ENCODE data around the gene SLBP.

Gene SLBP

GRCh38 chr4:1656132-1656531, 56.0 kb downstream of the SLBP start:
- H3K27ac ChIP-seq (ENCODE audit: low read depth in 2 of 2, low read length in 2 of 2): no peak overlapping the region

GRCh38 chr4:1655676-1656075, 56.4 kb downstream of the SLBP start:
- Histone ChIP-seq H3K4me1 (ENCODE audit: control insufficient read depth in 2 of 2, insufficient read depth in 2 of 2, low read length in 2 of 2) (no peaks in the 10 kb centered on the region), H3K27ac (ENCODE audit: low read depth in 2 of 2, low read length in 2 of 2) (no peak overlapping the region), H3K4me3 (ENCODE audit: low read length in 2 of 2) (no peak overlapping the region), H3K9ac (ENCODE audit: low read depth in 1 of 2, low read length in 2 of 2) (no peak overlapping the region), H3K27me3 (ENCODE audit: control insufficient read depth in 2 of 2, insufficient read depth in 2 of 2, low read length in 2 of 2) (no peaks in the 10 kb centered on the region), H3K36me3 (ENCODE audit: control insufficient read depth in 2 of 2, insufficient read depth in 2 of 2, low read length in 2 of 2) (no peaks in the 10 kb centered on the region), H3K9me3 (ENCODE audit: control insufficient read depth in 2 of 2, low read length in 2 of 2) (no peaks in the 10 kb centered on the region)

More at GRCh38 chr4:1656132-1656531, 56.0 kb downstream of the SLBP start:
- no peaks in the 10 kb centered on the region for H3K9me3 ChIP-seq (ENCODE audit: control insufficient read depth in 2 of 2, low read length in 2 of 2)
- no peaks in the 10 kb centered on the region for H3K4me1 ChIP-seq (ENCODE audit: control insufficient read depth in 2 of 2, insufficient read depth in 2 of 2, low read length in 2 of 2)
- H3K9ac ChIP-seq (ENCODE audit: low read depth in 1 of 2, low read length in 2 of 2): no peak overlapping the region
- no peaks in the 10 kb centered on the region for H3K27me3 ChIP-seq (ENCODE audit: control insufficient read depth in 2 of 2, insufficient read depth in 2 of 2, low read length in 2 of 2)
- no peak overlapping the region for H3K4me3 ChIP-seq (ENCODE audit: low read length in 2 of 2)
- no peaks in the 10 kb centered on the region for H3K36me3 ChIP-seq (ENCODE audit: control insufficient read depth in 2 of 2, insufficient read depth in 2 of 2, low read length in 2 of 2)

- Histone ChIP-seq H3K27me3 (ENCODE audit: control insufficient read depth in 2 of 2, insufficient read depth in 2 of 2, low read length in 2 of 2) (no peaks in the 10 kb centered on the region), H3K9me3 (ENCODE audit: control insufficient read depth in 2 of 2, low read length in 2 of 2) (no peaks in the 10 kb centered on the region), H3K9ac (ENCODE audit: low read depth in 1 of 2, low read length in 2 of 2) (no peak overlapping the region), H3K4me3 (ENCODE audit: low read length in 2 of 2) (no peak overlapping the region), H3K4me1 (ENCODE audit: control insufficient read depth in 2 of 2, insufficient read depth in 2 of 2, low read length in 2 of 2) (no peaks in the 10 kb centered on the region), H3K36me3 (ENCODE audit: control insufficient read depth in 2 of 2, insufficient read depth in 2 of 2, low read length in 2 of 2) (no peaks in the 10 kb centered on the region), H3K27ac (ENCODE audit: low read depth in 2 of 2, low read length in 2 of 2) (no peak overlapping the region)
Measured at GRCh38 chr4:1655081-1655480, 57.0 kb downstream of the SLBP start.

GRCh38 chr4:1654216-1654955, 57.7 kb downstream of the SLBP start:
- no peaks in the 10 kb centered on the region for H3K9me3 ChIP-seq (ENCODE audit: control insufficient read depth in 2 of 2, low read length in 2 of 2)
- no peak overlapping the region for H3K4me3 ChIP-seq (ENCODE audit: low read length in 2 of 2)
- no peaks in the 10 kb centered on the region for H3K27me3 ChIP-seq (ENCODE audit: control insufficient read depth in 2 of 2, insufficient read depth in 2 of 2, low read length in 2 of 2)
- H3K9ac ChIP-seq (ENCODE audit: low read depth in 1 of 2, low read length in 2 of 2): no peak overlapping the region
- no peaks in the 10 kb centered on the region for H3K36me3 ChIP-seq (ENCODE audit: control insufficient read depth in 2 of 2, insufficient read depth in 2 of 2, low read length in 2 of 2)
- H3K4me1 ChIP-seq (ENCODE audit: control insufficient read depth in 2 of 2, insufficient read depth in 2 of 2, low read length in 2 of 2): no peaks in the 10 kb centered on the region
- no peak overlapping the region for H3K27ac ChIP-seq (ENCODE audit: low read depth in 2 of 2, low read length in 2 of 2)

GRCh38 chr4:1653776-1654175, 58.3 kb downstream of the SLBP start:
- no peaks in the 10 kb centered on the region for H3K27me3 ChIP-seq (ENCODE audit: control insufficient read depth in 2 of 2, insufficient read depth in 2 of 2, low read length in 2 of 2)
- H3K9ac ChIP-seq (ENCODE audit: low read depth in 1 of 2, low read length in 2 of 2): no peak overlapping the region
- H3K9me3 ChIP-seq (ENCODE audit: control insufficient read depth in 2 of 2, low read length in 2 of 2): no peaks in the 10 kb centered on the region
- no peak overlapping the region for H3K4me3 ChIP-seq (ENCODE audit: low read length in 2 of 2)
- H3K4me1 ChIP-seq (ENCODE audit: control insufficient read depth in 2 of 2, insufficient read depth in 2 of 2, low read length in 2 of 2): no peaks in the 10 kb centered on the region
- no peaks in the 10 kb centered on the region for H3K36me3 ChIP-seq (ENCODE audit: control insufficient read depth in 2 of 2, insufficient read depth in 2 of 2, low read length in 2 of 2)
- H3K27ac ChIP-seq (ENCODE audit: low read depth in 2 of 2, low read length in 2 of 2): no peak overlapping the region

- Histone ChIP-seq H3K27me3 (ENCODE audit: control insufficient read depth in 2 of 2, insufficient read depth in 2 of 2, low read length in 2 of 2) (no peaks in the 10 kb centered on the region), H3K9me3 (ENCODE audit: control insufficient read depth in 2 of 2, low read length in 2 of 2) (no peaks in the 10 kb centered on the region), H3K4me3 (ENCODE audit: low read length in 2 of 2) (no peak overlapping the region), H3K27ac (ENCODE audit: low read depth in 2 of 2, low read length in 2 of 2) (no peak overlapping the region), H3K4me1 (ENCODE audit: control insufficient read depth in 2 of 2, insufficient read depth in 2 of 2, low read length in 2 of 2) (no peaks in the 10 kb centered on the region), H3K9ac (ENCODE audit: low read depth in 1 of 2, low read length in 2 of 2) (no peak overlapping the region), H3K36me3 (ENCODE audit: control insufficient read depth in 2 of 2, insufficient read depth in 2 of 2, low read length in 2 of 2) (no peaks in the 10 kb centered on the region)
Measured at GRCh38 chr4:1652088-1652487, 60.0 kb downstream of the SLBP start.

GRCh38 chr4:1651609-1652008, 60.5 kb downstream of the SLBP start:
- H3K27ac ChIP-seq (ENCODE audit: low read depth in 2 of 2, low read length in 2 of 2): no peak overlapping the region
- no peaks in the 10 kb centered on the region for H3K36me3 ChIP-seq (ENCODE audit: control insufficient read depth in 2 of 2, insufficient read depth in 2 of 2, low read length in 2 of 2)
- H3K9ac ChIP-seq (ENCODE audit: low read depth in 1 of 2, low read length in 2 of 2): no peak overlapping the region
- no peaks in the 10 kb centered on the region for H3K4me1 ChIP-seq (ENCODE audit: control insufficient read depth in 2 of 2, insufficient read depth in 2 of 2, low read length in 2 of 2)
- no peaks in the 10 kb centered on the region for H3K27me3 ChIP-seq (ENCODE audit: control insufficient read depth in 2 of 2, insufficient read depth in 2 of 2, low read length in 2 of 2)
- H3K4me3 ChIP-seq (ENCODE audit: low read length in 2 of 2): no peak overlapping the region
- H3K9me3 ChIP-seq (ENCODE audit: control insufficient read depth in 2 of 2, low read length in 2 of 2): no peaks in the 10 kb centered on the region

GRCh38 chr4:1648962-1649361, 63.2 kb downstream of the SLBP start:
- Histone ChIP-seq H3K4me3 (ENCODE audit: low read length in 2 of 2) (no peak overlapping the region), H3K36me3 (ENCODE audit: control insufficient read depth in 2 of 2, insufficient read depth in 2 of 2, low read length in 2 of 2) (no peaks in the 10 kb centered on the region), H3K27me3 (ENCODE audit: control insufficient read depth in 2 of 2, insufficient read depth in 2 of 2, low read length in 2 of 2) (no peaks in the 10 kb centered on the region), H3K27ac (ENCODE audit: low read depth in 2 of 2, low read length in 2 of 2) (no peak overlapping the region), H3K9me3 (ENCODE audit: control insufficient read depth in 2 of 2, low read length in 2 of 2) (no peaks in the 10 kb centered on the region), H3K9ac (ENCODE audit: low read depth in 1 of 2, low read length in 2 of 2) (no peak overlapping the region), H3K4me1 (ENCODE audit: control insufficient read depth in 2 of 2, insufficient read depth in 2 of 2, low read length in 2 of 2) (no peaks in the 10 kb centered on the region)

- Histone ChIP-seq H3K9me3 (ENCODE audit: control insufficient read depth in 2 of 2, low read length in 2 of 2) (no peaks in the 10 kb centered on the region), H3K9ac (ENCODE audit: low read depth in 1 of 2, low read length in 2 of 2) (no peak overlapping the region), H3K4me1 (ENCODE audit: control insufficient read depth in 2 of 2, insufficient read depth in 2 of 2, low read length in 2 of 2) (no peaks in the 10 kb centered on the region), H3K27me3 (ENCODE audit: control insufficient read depth in 2 of 2, insufficient read depth in 2 of 2, low read length in 2 of 2) (no peaks in the 10 kb centered on the region), H3K36me3 (ENCODE audit: control insufficient read depth in 2 of 2, insufficient read depth in 2 of 2, low read length in 2 of 2) (no peaks in the 10 kb centered on the region), H3K27ac (ENCODE audit: low read depth in 2 of 2, low read length in 2 of 2) (no peak overlapping the region), H3K4me3 (ENCODE audit: low read length in 2 of 2) (no peak overlapping the region)
Measured at GRCh38 chr4:1647432-1647831, 64.7 kb downstream of the SLBP start.

GRCh38 chr4:1646690-1647089, 65.4 kb downstream of the SLBP start:
- no peak overlapping the region for H3K4me3 ChIP-seq (ENCODE audit: low read length in 2 of 2)
- no peaks in the 10 kb centered on the region for H3K9me3 ChIP-seq (ENCODE audit: control insufficient read depth in 2 of 2, low read length in 2 of 2)
- H3K27me3 ChIP-seq (ENCODE audit: control insufficient read depth in 2 of 2, insufficient read depth in 2 of 2, low read length in 2 of 2): no peaks in the 10 kb centered on the region
- H3K4me1 ChIP-seq (ENCODE audit: control insufficient read depth in 2 of 2, insufficient read depth in 2 of 2, low read length in 2 of 2): no peaks in the 10 kb centered on the region
- no peak overlapping the region for H3K27ac ChIP-seq (ENCODE audit: low read depth in 2 of 2, low read length in 2 of 2)
- H3K36me3 ChIP-seq (ENCODE audit: control insufficient read depth in 2 of 2, insufficient read depth in 2 of 2, low read length in 2 of 2): no peaks in the 10 kb centered on the region
- no peak overlapping the region for H3K9ac ChIP-seq (ENCODE audit: low read depth in 1 of 2, low read length in 2 of 2)

Measured in mucosa of rectum (tissue), 2 donors.